HEK293 (cell line): ENCODE data around the gene KCNS3.

ENCODE experiments used
- CTCF ChIA-PET: fragments of 350-600 bp; formaldehyde crosslinking; extraction: SDS; loops from one replicate; lab custom pipeline; 2021; ENCODE audit warnings: antibody characterized with exemption; lab: Yijun Ruan, JAX
- POLR2A ChIA-PET: fragments of 300-600 bp; formaldehyde crosslinking; extraction: SDS; loops from one replicate; lab custom pipeline; 2020; ENCODE audit warnings: antibody characterized with exemption, inconsistent platforms; lab: Yijun Ruan, JAX
- H3K27ac ChIP-seq: fragments of 200-500 bp; sonication (Bioruptor generic); 2 replicates; pipeline ENCODE4 v1.5.1; 2014; ENCODE audit warnings: low read depth, low read length, control low read depth, inconsistent platforms; ENCODE audit errors: extremely low read depth
- H3K36me3 ChIP-seq, 2 experiments: fragments of 200-500 bp in 1 of 2; sonication (Bioruptor generic) in 1 of 2; 1 replicate in 1 of 2; 2 replicates in 1 of 2; pipeline ENCODE4 v1.5.1; 2014 to 2017; ENCODE audit warnings: inconsistent platforms in 2 of 2, low read length in 2 of 2; ENCODE audit not compliant: control insufficient read depth in 2 of 2, insufficient read depth in 1 of 2
- H3K4me1 ChIP-seq: fragments of 200-500 bp; sonication (Bioruptor generic); 2 replicates; pipeline ENCODE4 v1.5.1; 2014; ENCODE audit warnings: mild to moderate bottlenecking, low read length, inconsistent platforms; ENCODE audit not compliant: control insufficient read depth, insufficient read depth
- H3K4me3 ChIP-seq: 2 replicates; pipeline ENCODE4 v1.5.1; 2011; ENCODE audit warnings: low read depth, mild to moderate bottlenecking, control low read depth, low read length, moderate library complexity
- H3K9me3 ChIP-seq: fragments of 200-500 bp; sonication (Bioruptor generic); 2 replicates; pipeline ENCODE4 v1.5.1; 2014; ENCODE audit warnings: low read depth, low read length, inconsistent platforms; ENCODE audit not compliant: control insufficient read depth, insufficient read depth
- FEZF1 ChIP-seq: fragments of 450-650 bp; formaldehyde crosslinking; IDR thresholded peaks from 2 replicates; pipeline ENCODE4 v1.5.1; 2016; ENCODE audit warnings: missing biosample characterization, missing genetic modification characterization
- KLF7 ChIP-seq: fragments of 450-650 bp; formaldehyde crosslinking; IDR thresholded peaks from 2 replicates; pipeline ENCODE4 v1.5.1; 2016; ENCODE audit warnings: missing biosample characterization, missing genetic modification characterization, borderline replicate concordance
- YY1 ChIP-seq: fragments of 450-650 bp; formaldehyde crosslinking; IDR thresholded peaks from 2 replicates; pipeline ENCODE4 v1.5.1; 2018; ENCODE audit warnings: missing biosample characterization, missing genetic modification characterization
- ZBTB48 ChIP-seq: fragments of 450-650 bp; formaldehyde crosslinking; IDR thresholded peaks from 2 replicates; pipeline ENCODE4 v1.5.1; 2016; ENCODE audit warnings: missing biosample characterization, missing genetic modification characterization
- ZNF132 ChIP-seq: fragments of 450-650 bp; formaldehyde crosslinking; IDR thresholded peaks from 2 replicates; pipeline ENCODE4 v1.5.1; 2017; ENCODE audit warnings: missing biosample characterization, missing genetic modification characterization, borderline replicate concordance
- ZNF214 ChIP-seq: fragments of 450-650 bp; formaldehyde crosslinking; IDR thresholded peaks from 2 replicates; pipeline ENCODE4 v1.5.1; 2017; ENCODE audit warnings: missing biosample characterization, mild to moderate bottlenecking, missing genetic modification characterization, borderline replicate concordance
- ZNF26 ChIP-seq: fragments of 450-650 bp; formaldehyde crosslinking; IDR thresholded peaks from 2 replicates; pipeline ENCODE4 v1.5.1; 2016; ENCODE audit warnings: missing biosample characterization, missing genetic modification characterization
- ZNF280C ChIP-seq: fragments of 450-650 bp; formaldehyde crosslinking; IDR thresholded peaks from 2 replicates; pipeline ENCODE4 v1.5.1; 2016; ENCODE audit warnings: missing biosample characterization, missing genetic modification characterization
- ZNF280D ChIP-seq: fragments of 450-650 bp; formaldehyde crosslinking; IDR thresholded peaks from 2 replicates; pipeline ENCODE4 v1.5.1; 2016; ENCODE audit warnings: missing biosample characterization, missing genetic modification characterization
- ZNF350 ChIP-seq: fragments of 450-650 bp; formaldehyde crosslinking; IDR thresholded peaks from 2 replicates; pipeline ENCODE4 v1.5.0; 2017; ENCODE audit warnings: missing biosample characterization, mild to moderate bottlenecking, missing genetic modification characterization
- ZNF416 ChIP-seq: fragments of 450-650 bp; formaldehyde crosslinking; IDR thresholded peaks from 2 replicates; pipeline ENCODE4 v1.5.1; 2016; ENCODE audit warnings: missing biosample characterization, missing genetic modification characterization
- ZNF639 ChIP-seq: fragments of 450-650 bp; formaldehyde crosslinking; IDR thresholded peaks from 2 replicates; pipeline ENCODE4 v1.5.1; 2016; ENCODE audit warnings: missing biosample characterization, missing genetic modification characterization
- ZNF664 ChIP-seq: fragments of 450-650 bp; formaldehyde crosslinking; IDR thresholded peaks from 2 replicates; pipeline ENCODE4 v1.5.1; 2016; ENCODE audit warnings: missing biosample characterization, missing genetic modification characterization
- ZNF701 ChIP-seq: fragments of 450-650 bp; formaldehyde crosslinking; IDR thresholded peaks from 2 replicates; pipeline ENCODE4 v1.5.1; 2016; ENCODE audit warnings: missing biosample characterization, missing genetic modification characterization
- ZSCAN4 ChIP-seq: fragments of 450-650 bp; formaldehyde crosslinking; IDR thresholded peaks from 2 replicates; pipeline ENCODE4 v1.5.1; 2017; ENCODE audit warnings: missing biosample characterization, missing genetic modification characterization
- TF ChIP-seq, protein P1 (sequence below): fragments of 450-650 bp; formaldehyde crosslinking; IDR thresholded peaks from 2 replicates; pipeline ENCODE4 v1.5.1; 2016; ENCODE audit warnings: missing biosample characterization, missing genetic modification characterization
- TF ChIP-seq, protein P2 (sequence below): IDR thresholded peaks from 2 replicates; pipeline ENCODE4 v1.6.1; 2011; ENCODE audit warnings: mild to moderate bottlenecking, low read depth, low read length, borderline replicate concordance
- TF ChIP-seq, protein P3 (sequence below): fragments of 450-650 bp; formaldehyde crosslinking; IDR thresholded peaks from 2 replicates; pipeline ENCODE4 v1.5.1; 2016; ENCODE audit warnings: missing biosample characterization, missing genetic modification characterization, borderline replicate concordance

The KCNS3 gene

GRCh38 chr2:17894005-17894404, 15.5 kb downstream of the KCNS3 start (continued):
- TF ChIP-seq ZNF416 (tag by site-specific recombination): no peak
- TF ChIP-seq FEZF1: no peak
- no peak for TF ChIP-seq ZNF639
- no peak for TF ChIP-seq ZNF132 (tag by site-specific recombination)
- TF ChIP-seq ZNF214 (tag by site-specific recombination): no peak
- TF ChIP-seq, protein P1, sequence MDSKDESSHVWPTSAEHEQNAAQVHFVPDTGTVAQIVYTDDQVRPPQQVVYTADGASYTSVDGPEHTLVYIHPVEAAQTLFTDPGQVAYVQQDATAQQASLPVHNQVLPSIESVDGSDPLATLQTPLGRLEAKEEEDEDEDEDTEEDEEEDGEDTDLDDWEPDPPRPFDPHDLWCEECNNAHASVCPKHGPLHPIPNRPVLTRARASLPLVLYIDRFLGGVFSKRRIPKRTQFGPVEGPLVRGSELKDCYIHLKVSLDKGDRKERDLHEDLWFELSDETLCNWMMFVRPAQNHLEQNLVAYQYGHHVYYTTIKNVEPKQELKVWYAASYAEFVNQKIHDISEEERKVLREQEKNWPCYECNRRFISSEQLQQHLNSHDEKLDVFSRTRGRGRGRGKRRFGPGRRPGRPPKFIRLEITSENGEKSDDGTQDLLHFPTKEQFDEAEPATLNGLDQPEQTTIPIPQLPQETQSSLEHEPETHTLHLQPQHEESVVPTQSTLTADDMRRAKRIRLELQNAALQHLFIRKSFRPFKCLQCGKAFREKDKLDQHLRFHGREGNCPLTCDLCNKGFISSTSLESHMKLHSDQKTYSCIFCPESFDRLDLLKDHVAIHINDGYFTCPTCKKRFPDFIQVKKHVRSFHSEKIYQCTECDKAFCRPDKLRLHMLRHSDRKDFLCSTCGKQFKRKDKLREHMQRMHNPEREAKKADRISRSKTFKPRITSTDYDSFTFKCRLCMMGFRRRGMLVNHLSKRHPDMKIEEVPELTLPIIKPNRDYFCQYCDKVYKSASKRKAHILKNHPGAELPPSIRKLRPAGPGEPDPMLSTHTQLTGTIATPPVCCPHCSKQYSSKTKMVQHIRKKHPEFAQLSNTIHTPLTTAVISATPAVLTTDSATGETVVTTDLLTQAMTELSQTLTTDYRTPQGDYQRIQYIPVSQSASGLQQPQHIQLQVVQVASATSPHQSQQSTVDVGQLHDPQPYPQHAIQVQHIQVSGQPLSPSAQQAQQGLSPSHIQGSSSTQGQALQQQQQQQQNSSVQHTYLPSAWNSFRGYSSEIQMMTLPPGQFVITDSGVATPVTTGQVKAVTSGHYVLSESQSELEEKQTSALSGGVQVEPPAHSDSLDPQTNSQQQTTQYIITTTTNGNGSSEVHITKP (tag by site-specific recombination): no peak
- no peak for TF ChIP-seq ZNF664 (tag by site-specific recombination)

DNA sequence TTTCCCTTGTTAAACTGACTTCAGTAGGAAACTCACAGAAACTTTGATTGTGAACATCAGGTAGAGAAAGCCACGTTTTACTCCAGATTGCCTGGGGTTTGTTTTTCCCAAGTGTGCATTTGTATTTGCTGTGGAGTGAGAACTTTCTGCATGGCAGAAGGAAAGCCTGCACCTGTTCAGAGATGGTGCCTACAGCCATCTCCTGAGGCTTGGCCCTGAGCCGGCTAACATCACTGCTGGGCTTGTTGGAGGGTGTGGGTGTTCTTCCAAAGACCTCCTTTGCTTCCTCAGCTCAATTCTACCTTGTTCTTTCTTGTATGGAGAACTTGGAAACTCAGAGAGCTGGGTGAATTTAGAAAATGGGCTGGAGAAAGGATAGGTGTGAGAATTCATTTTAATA, 16.1 kb downstream of the KCNS3 start:
- Histone ChIP-seq H3K36me3 (no peaks in the 10 kb centered on the region), H3K4me1 (peaks cover 2% of the 10 kb centered on the region; the same call in 1 of the 2 replicates), H3K4me3 (no peak overlapping the region), H3K27ac (no peak overlapping the region), H3K9me3 (no peaks in the 10 kb centered on the region)
- ChIA-PET CTCF (no interaction called here), POLR2A (no interaction called here)
- no peak for TF ChIP-seq ZNF280D (tag by site-specific recombination)
- TF ChIP-seq ZNF280C: no peak
- no peak for TF ChIP-seq ZNF701 (tag by site-specific recombination)
- TF ChIP-seq ZNF26: no peak
- TF ChIP-seq YY1: no peak
- no peak for TF ChIP-seq ZNF350 (tag by site-specific recombination)
- TF ChIP-seq KLF7: no peak
- TF ChIP-seq ZSCAN4 (tag by site-specific recombination): no peak
- no peak for TF ChIP-seq ZBTB48
- TF ChIP-seq, protein P2, sequence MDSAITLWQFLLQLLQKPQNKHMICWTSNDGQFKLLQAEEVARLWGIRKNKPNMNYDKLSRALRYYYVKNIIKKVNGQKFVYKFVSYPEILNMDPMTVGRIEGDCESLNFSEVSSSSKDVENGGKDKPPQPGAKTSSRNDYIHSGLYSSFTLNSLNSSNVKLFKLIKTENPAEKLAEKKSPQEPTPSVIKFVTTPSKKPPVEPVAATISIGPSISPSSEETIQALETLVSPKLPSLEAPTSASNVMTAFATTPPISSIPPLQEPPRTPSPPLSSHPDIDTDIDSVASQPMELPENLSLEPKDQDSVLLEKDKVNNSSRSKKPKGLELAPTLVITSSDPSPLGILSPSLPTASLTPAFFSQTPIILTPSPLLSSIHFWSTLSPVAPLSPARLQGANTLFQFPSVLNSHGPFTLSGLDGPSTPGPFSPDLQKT: no peak
- TF ChIP-seq, protein P3, sequence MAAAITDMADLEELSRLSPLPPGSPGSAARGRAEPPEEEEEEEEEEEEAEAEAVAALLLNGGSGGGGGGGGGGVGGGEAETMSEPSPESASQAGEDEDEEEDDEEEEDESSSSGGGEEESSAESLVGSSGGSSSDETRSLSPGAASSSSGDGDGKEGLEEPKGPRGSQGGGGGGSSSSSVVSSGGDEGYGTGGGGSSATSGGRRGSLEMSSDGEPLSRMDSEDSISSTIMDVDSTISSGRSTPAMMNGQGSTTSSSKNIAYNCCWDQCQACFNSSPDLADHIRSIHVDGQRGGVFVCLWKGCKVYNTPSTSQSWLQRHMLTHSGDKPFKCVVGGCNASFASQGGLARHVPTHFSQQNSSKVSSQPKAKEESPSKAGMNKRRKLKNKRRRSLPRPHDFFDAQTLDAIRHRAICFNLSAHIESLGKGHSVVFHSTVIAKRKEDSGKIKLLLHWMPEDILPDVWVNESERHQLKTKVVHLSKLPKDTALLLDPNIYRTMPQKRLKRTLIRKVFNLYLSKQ: no peak
- TF ChIP-seq ZNF416 (tag by site-specific recombination): no peak
